ENCODE measurements around the gene CDC37L1. TPM values are rescaled to one million over a fixed set of nuclear protein-coding genes. Genes with fewer than 3 reads are reported as not detected.
A peak's percentile ranks its signal among the peaks of the same experiment; 100 is the strongest.
"Not testable (repeated sequence)": the region's sequence is repeated elsewhere in the genome, so short reads cannot be mapped to it uniquely, and the experiment has no call there.

Gene CDC37L1
- 16.0 and 21.9 TPM in 2 replicates for total RNA-seq (2014; rRNA removed; shearing (Covaris generic))

- peak; percentile 95 for DNase-seq (ENCODE audit: low read depth)
Observed at GRCh38 chr9:4679268-4680172, at the start of gene CDC37L1. Gene CDC37L1, plus strand, starts transcription at chr9:4679569. Its CDS starts 199 bp downstream, at chr9:4679768.

GRCh38 chr9:4630836-4631235 is 48.5 kb upstream of the CDC37L1 start:
- DNase-seq (ENCODE audit: low read depth), result peak; percentile 20

- no peak for DNase-seq (ENCODE audit: low read depth)
Observed at GRCh38 chr9:4638968-4639367, 40.4 kb upstream of the CDC37L1 start.

GRCh38 chr9:4639420-4639819 is 39.9 kb upstream of the CDC37L1 start:
- no peak for DNase-seq (ENCODE audit: low read depth)

- DNase-seq (ENCODE audit: low read depth), result peak; percentile 39
Observed at GRCh38 chr9:4640027-4640426, 39.3 kb upstream of the CDC37L1 start.

GRCh38 chr9:4642351-4642750 is 37.0 kb upstream of the CDC37L1 start:
- DNase-seq (ENCODE audit: low read depth), result no peak

DNA sequence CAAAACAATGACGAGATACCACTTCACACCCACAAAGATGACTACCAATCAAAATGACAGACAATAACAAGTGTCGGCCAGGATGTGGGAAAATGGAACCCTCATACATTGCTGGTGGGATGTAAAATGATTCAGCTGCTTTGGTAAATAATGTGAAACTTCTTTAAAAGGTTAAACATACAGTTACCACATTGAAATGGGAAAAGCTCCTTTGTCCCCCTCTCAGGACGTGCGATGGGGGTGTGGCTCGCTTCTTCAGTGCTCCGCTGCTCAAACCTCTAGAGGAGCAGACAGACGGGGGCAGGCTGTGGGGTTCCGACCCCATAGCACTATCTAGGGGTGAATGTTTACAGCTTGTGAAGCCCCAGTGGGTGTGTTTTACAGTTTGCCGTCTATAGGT is 25.3 kb upstream of the CDC37L1 start:
- no peak for DNase-seq (ENCODE audit: low read depth)

GRCh38 chr9:4654538-4654937 is 24.8 kb upstream of the CDC37L1 start:
- DNase-seq (ENCODE audit: low read depth), result no peak

DNA sequence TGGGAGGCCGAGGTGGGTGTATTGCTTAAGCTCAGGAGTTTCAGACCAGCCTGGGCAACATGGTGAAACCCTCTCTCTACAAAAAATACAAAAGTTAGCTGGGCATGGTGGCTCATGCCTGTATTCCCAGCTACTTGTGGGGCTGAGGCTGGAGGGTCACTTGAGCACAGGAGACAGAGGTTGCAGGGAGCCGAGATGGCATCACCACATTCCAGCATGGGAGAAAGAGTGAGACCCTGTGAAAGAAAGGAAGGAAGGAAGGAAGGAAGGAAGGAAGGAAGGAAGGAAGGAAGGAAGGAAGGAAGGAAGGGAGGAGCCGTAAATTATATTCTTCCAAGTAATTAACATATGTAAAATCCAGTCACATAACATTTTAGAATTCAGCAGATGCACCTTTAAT is 23.2 kb upstream of the CDC37L1 start:
- DNase-seq (ENCODE audit: low read depth), result not testable (repeated sequence)

DNA sequence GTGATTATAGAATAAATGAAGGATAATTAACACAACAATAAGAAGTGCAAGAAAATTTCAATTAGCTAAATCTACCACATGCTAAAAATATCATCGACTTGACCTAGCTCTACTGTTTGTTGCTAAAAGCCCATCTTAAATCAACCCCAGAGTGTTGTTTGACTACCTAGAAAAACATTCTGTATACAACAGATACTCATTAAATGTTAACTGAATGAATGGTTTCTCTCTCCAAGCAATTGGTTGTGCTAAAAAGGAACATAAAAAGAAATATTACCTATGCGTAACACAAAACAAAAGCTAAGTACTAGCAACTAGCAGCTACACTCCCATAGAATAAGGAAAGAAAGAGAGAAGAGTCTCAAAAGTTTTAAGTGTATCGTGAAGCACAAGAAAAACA is 22.7 kb upstream of the CDC37L1 start:
- DNase-seq (ENCODE audit: low read depth), result no peak

- no peak for DNase-seq (ENCODE audit: low read depth)
Observed at GRCh38 chr9:4657426-4658159, 21.8 kb upstream of the CDC37L1 start.

GRCh38 chr9:4660665-4661064 is 18.7 kb upstream of the CDC37L1 start:
- DNase-seq (ENCODE audit: low read depth), result not testable (repeated sequence)

DNA sequence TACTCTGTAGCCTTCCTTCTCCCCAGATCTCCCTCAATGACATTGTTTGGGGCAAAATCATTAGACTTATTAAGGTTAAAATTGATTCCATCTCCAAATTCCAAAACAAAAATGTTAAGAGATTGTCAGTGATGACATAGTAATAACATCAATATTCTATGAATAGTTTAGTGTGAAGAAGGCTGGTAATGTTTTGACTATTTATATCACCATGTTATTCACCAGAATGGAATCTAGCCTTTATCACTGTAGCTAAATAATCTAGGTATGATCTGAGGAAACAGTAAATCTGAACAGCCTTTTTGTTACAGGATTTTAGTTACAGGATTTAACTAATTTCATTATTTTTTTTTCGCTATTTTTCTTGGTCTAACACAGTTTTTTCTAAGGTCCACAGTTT is 18.2 kb upstream of the CDC37L1 start:
- peak; percentile 67 for DNase-seq (ENCODE audit: low read depth)

DNA sequence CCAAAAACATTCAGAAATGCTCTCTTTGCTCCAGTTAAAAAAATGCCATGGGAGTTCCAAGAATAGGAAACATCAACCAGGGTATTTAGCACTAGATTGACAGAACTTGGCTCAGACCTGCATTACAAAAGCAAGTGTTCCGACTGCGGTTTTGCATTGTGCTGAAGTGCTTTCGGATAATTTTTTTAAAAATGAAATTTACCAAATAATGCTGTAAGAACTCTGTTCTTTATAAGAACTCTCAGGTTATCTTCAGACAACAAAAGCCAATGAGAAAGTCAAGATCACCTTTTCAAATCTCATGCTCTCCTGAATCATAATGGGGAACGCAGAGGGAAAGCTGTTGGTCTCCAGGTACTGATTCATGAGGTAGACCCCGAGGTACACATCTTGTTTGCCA is 17.8 kb upstream of the CDC37L1 start:
- peak; percentile 69 for DNase-seq (ENCODE audit: low read depth)

DNA sequence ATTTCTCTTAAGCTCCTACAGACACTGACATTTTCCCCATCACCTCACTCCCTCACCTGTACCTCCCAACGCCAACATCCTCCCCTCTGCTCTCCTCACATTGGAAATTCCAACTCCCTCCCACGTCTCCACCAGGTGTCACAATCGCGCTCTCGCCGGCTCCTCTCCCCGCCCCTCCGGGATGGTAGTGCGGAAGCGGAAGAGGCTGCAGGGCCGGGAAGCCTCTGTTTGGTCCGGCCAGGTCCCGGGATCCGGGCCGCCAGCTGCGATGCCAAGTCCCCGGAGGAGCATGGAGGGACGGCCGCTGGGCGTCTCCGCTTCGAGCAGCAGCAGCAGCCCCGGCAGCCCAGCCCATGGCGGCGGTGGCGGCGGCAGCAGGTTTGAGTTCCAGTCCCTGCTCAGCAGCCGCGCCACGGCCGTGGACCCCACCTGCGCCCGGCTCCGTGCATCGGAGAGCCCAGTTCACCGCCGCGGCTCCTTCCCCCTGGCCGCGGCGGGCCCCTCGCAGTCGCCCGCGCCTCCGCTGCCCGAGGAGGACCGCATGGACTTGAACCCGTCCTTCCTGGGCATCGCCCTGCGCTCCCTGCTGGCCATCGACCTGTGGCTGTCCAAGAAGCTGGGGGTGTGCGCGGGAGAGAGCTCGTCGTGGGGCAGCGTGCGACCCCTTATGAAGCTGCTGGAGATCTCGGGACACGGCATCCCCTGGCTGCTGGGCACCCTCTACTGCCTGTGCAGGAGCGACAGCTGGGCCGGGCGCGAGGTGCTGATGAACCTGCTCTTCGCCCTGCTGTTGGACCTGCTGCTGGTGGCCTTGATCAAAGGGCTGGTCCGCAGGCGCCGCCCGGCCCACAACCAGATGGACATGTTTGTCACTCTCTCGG is 17.0 kb upstream of the CDC37L1 start, which contains the start of gene PLPP6:
Gene PLPP6 (plus strand): TSS at position 187 of the 881 bp plus-strand sequence. CDS start 82 bp downstream, at position 269.
- DNase-seq (ENCODE audit: low read depth), result peak; percentile 92

DNA sequence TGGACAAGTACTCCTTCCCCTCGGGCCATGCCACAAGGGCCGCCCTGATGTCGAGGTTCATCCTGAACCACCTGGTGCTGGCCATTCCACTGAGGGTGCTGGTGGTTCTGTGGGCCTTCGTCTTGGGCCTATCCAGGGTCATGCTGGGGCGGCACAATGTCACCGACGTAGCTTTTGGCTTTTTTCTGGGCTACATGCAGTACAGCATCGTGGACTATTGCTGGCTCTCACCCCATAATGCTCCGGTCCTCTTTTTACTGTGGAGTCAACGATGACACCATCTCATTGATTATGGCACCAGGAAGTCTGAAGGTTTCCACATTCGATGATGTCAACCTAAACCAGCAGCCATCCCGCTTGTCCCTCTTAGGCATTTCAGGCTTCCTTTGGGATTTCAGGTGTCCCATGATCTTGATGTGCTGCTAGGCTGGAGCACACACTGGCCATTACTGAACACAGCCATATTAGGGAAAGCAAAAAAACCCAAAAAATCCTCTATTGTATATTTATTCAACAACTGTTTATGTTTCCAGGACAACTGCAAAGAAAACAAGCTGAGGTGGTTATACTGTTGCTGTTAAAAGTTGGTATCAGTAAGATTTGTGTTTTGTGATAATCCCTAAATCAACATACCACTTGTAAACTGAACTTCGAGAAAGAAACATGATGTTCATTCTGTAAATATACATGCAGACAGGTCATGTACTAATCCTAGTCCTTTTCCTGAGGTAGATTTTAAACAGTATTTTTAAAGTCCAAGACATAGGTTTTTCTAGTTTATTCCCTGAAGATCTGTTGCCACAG is 16.2 kb upstream of the CDC37L1 start:
- peak; percentile 71 for DNase-seq (ENCODE audit: low read depth)

GRCh38 chr9:4663956-4664355 is 15.4 kb upstream of the CDC37L1 start:
- peak; percentile 6 for DNase-seq (ENCODE audit: low read depth)

GRCh38 chr9:4665357-4665756 is 14.0 kb upstream of the CDC37L1 start:
- peak; percentile 19 for DNase-seq (ENCODE audit: low read depth)

DNA sequence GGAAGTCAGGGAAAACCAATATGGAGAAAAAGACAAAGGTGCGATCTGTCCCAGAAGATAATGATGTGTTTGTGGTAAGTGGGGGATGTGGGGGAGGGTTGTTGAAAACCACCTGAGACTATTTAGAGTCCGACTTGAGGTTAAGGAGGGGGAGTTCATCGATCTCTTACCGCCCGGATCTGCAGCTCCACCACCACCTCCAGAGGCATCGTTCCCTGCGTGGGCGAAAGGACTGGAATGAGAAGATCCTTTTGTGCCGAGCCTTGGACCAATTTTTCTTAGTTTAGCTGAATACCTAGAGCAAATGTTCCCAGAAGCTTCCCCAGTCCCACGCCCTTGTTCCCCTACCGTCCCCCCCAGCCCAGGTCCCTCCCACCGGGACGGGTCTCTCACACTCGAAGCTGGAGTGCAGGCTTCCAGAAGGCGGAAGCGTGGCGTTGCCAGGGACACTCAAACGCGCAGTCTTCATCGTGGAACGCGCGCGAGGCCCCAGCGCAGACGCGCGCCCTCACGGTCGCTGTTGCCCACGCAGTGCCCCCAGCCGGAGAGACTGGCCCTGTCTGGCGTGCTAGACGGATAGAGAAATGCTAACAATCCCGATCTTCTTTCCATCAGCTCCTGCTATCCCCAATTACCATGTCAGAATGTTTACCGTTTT is 13.2 kb upstream of the CDC37L1 start, which contains the start of gene SPATA6L:
Gene SPATA6L (minus strand): TSS at position 439 of the 658 bp plus-strand sequence. CDS start 230 bp downstream, at position 209.
- DNase-seq (ENCODE audit: low read depth), result peak; percentile 67

DNA sequence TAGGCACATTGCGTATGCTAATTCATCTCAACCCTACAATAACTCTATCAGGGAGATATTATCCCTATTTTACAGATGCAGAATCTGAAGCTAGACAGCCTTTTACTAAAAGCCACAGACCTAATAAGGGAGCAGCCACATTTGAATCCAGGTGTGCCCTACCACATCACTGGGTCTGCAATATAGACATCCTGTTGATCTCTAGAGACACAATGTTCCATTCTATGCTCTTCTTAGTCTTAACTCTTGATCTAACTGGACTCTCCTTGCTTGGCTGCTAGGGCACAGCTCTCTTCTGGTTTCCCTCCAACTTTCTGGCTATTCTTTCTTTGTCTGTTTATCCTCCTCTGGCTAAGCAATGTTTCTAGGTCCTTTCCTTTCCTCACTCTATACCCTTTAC is 11.7 kb upstream of the CDC37L1 start:
- no peak for DNase-seq (ENCODE audit: low read depth)

All from M059J (cell line).